Measurements from ENCODE around the gene DAZAP1.

DAZAP1 gene

GRCh38 chr19:1384085-1384462, 23.3 kb upstream of the DAZAP1 start:
- Histone ChIP-seq H2BK5ac (ENCODE audit: low read depth, low read length, poor library complexity, severe bottlenecking) (no peak overlapping the region), H2BK15ac (ENCODE audit: low read depth, poor library complexity, severe bottlenecking) (peak overlapping the region; percentile 68), H2AK5ac (ENCODE audit: low read length, severe bottlenecking) (no peak overlapping the region), H3K4me1 (ENCODE audit: control insufficient read depth, insufficient read depth, low read depth, low read length) (peaks cover 6% of the 10 kb centered on the region), H3K23ac (ENCODE audit: low read length in 2 of 2) (no peak overlapping the region), H3K4me2 (ENCODE audit: low read length, poor library complexity, severe bottlenecking) (peak overlapping the region; percentile 61), H2BK120ac (ENCODE audit: low read depth, low read length) (peak overlapping the region; percentile 11), H3K4ac (ENCODE audit: low read depth in 1 of 2, low read length in 2 of 2) (peak overlapping the region; percentile 51 to 67), H3K79me1 (replicated peaks; ENCODE audit: low read length, poor library complexity, severe bottlenecking) (peaks cover 33% of the 10 kb centered on the region), H3K18ac (ENCODE audit: low read depth in 1 of 2, low read length in 2 of 2) (peak overlapping the region; percentile 61 to 79), H3K36me3 (ENCODE audit: control insufficient read depth in 1 of 2, insufficient read depth in 2 of 2, low read depth in 1 of 2, low read length in 2 of 2) (peaks cover 9 to 34% of the 10 kb centered on the region in 2 experiments), H3K9ac (ENCODE audit: low read length) (peak overlapping the region; percentile 96), H2AFZ (ENCODE audit: low read depth, low read length) (peak overlapping the region; percentile 30), H4K8ac (ENCODE audit: low read length) (peak overlapping the region; percentile 78), H3K14ac (ENCODE audit: low read length in 2 of 2) (peak overlapping the region in 1 of 2 experiments; percentile 77), H4K91ac (ENCODE audit: low read length) (peak overlapping the region; percentile 57), H3K27me3 (ENCODE audit: control insufficient read depth in 1 of 2, insufficient read depth in 1 of 2, low read length in 2 of 2) (no peaks in the 10 kb centered on the region), H2BK12ac (ENCODE audit: low read length in 2 of 2) (no peak overlapping the region), H3K27ac (ENCODE audit: low read length, poor library complexity, severe bottlenecking) (no peak overlapping the region), H3K4me3 (ENCODE audit: insufficient read depth in 1 of 2, low read depth in 1 of 2, low read length in 2 of 2) (peak overlapping the region; percentile 86 to 96), H3K9me3 (ENCODE audit: control insufficient read depth, low read length) (no peaks in the 10 kb centered on the region)
- no peak for DNase-seq
- WGBS = 1% methylated on average over 22 of the region's 23 CpGs

- Histone ChIP-seq H2AFZ (ENCODE audit: low read depth, low read length) (no peak overlapping the region), H3K27ac (ENCODE audit: low read length, poor library complexity, severe bottlenecking) (no peak overlapping the region), H3K9me3 (ENCODE audit: control insufficient read depth, low read length) (no peaks in the 10 kb centered on the region), H4K91ac (ENCODE audit: low read length) (no peak overlapping the region), H3K79me1 (replicated peaks; ENCODE audit: low read length, poor library complexity, severe bottlenecking) (peaks cover 31% of the 10 kb centered on the region), H3K4me2 (ENCODE audit: low read length, poor library complexity, severe bottlenecking) (peak overlapping the region; percentile 61), H2BK5ac (ENCODE audit: low read depth, low read length, poor library complexity, severe bottlenecking) (no peak overlapping the region), H3K4ac (ENCODE audit: low read depth in 1 of 2, low read length in 2 of 2) (no peak overlapping the region), H3K23ac (ENCODE audit: low read length in 2 of 2) (no peak overlapping the region), H2AK5ac (ENCODE audit: low read length, severe bottlenecking) (no peak overlapping the region), H4K8ac (ENCODE audit: low read length) (no peak overlapping the region), H3K18ac (ENCODE audit: low read depth in 1 of 2, low read length in 2 of 2) (no peak overlapping the region), H2BK120ac (ENCODE audit: low read depth, low read length) (no peak overlapping the region), H3K27me3 (ENCODE audit: control insufficient read depth in 1 of 2, insufficient read depth in 1 of 2, low read length in 2 of 2) (no peaks in the 10 kb centered on the region), H3K4me3 (ENCODE audit: insufficient read depth in 1 of 2, low read depth in 1 of 2, low read length in 2 of 2) (peak overlapping the region; percentile 86 to 96), H3K14ac (ENCODE audit: low read length in 2 of 2) (no peak overlapping the region), H3K9ac (ENCODE audit: low read length) (peak overlapping the region; percentile 96), H2BK12ac (ENCODE audit: low read length in 2 of 2) (no peak overlapping the region), H3K36me3 (ENCODE audit: control insufficient read depth in 1 of 2, insufficient read depth in 2 of 2, low read depth in 1 of 2, low read length in 2 of 2) (peaks cover 14 to 34% of the 10 kb centered on the region in 2 experiments), H2BK15ac (ENCODE audit: low read depth, poor library complexity, severe bottlenecking) (no peak overlapping the region), H3K4me1 (ENCODE audit: control insufficient read depth, insufficient read depth, low read depth, low read length) (peaks cover 6% of the 10 kb centered on the region)
- peak; percentile 26 for DNase-seq
- 58% methylated on average over 17 of the region's 17 CpGs for WGBS
These were observed 22.8 kb upstream of the DAZAP1 start for GRCh38 chr19:1384478-1385110.

- Histone ChIP-seq H4K91ac (ENCODE audit: low read length) (no peak overlapping the region), H2AFZ (ENCODE audit: low read depth, low read length) (no peak overlapping the region), H3K27ac (ENCODE audit: low read length, poor library complexity, severe bottlenecking) (no peak overlapping the region), H3K9ac (ENCODE audit: low read length) (no peak overlapping the region), H3K23ac (ENCODE audit: low read length in 2 of 2) (no peak overlapping the region), H4K8ac (ENCODE audit: low read length) (no peak overlapping the region), H3K9me3 (ENCODE audit: control insufficient read depth, low read length) (no peaks in the 10 kb centered on the region), H3K36me3 (ENCODE audit: control insufficient read depth in 1 of 2, insufficient read depth in 2 of 2, low read depth in 1 of 2, low read length in 2 of 2) (peaks cover 16 to 43% of the 10 kb centered on the region in 2 experiments), H2BK12ac (ENCODE audit: low read length in 2 of 2) (no peak overlapping the region), H3K14ac (ENCODE audit: low read length in 2 of 2) (no peak overlapping the region), H3K18ac (ENCODE audit: low read depth in 1 of 2, low read length in 2 of 2) (no peak overlapping the region), H2BK5ac (ENCODE audit: low read depth, low read length, poor library complexity, severe bottlenecking) (no peak overlapping the region), H3K79me1 (replicated peaks; ENCODE audit: low read length, poor library complexity, severe bottlenecking) (peaks cover 38% of the 10 kb centered on the region), H2BK15ac (ENCODE audit: low read depth, poor library complexity, severe bottlenecking) (no peak overlapping the region), H2BK120ac (ENCODE audit: low read depth, low read length) (no peak overlapping the region), H3K4me2 (ENCODE audit: low read length, poor library complexity, severe bottlenecking) (no peak overlapping the region), H3K4me3 (ENCODE audit: insufficient read depth in 1 of 2, low read depth in 1 of 2, low read length in 2 of 2) (no peak overlapping the region), H2AK5ac (ENCODE audit: low read length, severe bottlenecking) (no peak overlapping the region), H3K4ac (ENCODE audit: low read depth in 1 of 2, low read length in 2 of 2) (no peak overlapping the region), H3K27me3 (ENCODE audit: control insufficient read depth in 1 of 2, insufficient read depth in 1 of 2, low read length in 2 of 2) (no peaks in the 10 kb centered on the region), H3K4me1 (ENCODE audit: control insufficient read depth, insufficient read depth, low read depth, low read length) (peaks cover 6% of the 10 kb centered on the region)
- WGBS = 92% methylated on average over 2 of the region's 3 CpGs
- DNase-seq = no peak
These were observed 21.6 kb upstream of the DAZAP1 start for GRCh38 chr19:1385816-1386215.

GRCh38 chr19:1386945-1387683, 20.3 kb upstream of the DAZAP1 start:
- no peak overlapping the region for H3K4me2 ChIP-seq (ENCODE audit: low read length, poor library complexity, severe bottlenecking)
- no peak overlapping the region for H3K9ac ChIP-seq (ENCODE audit: low read length)
- no peak overlapping the region for H3K18ac ChIP-seq (ENCODE audit: low read depth in 1 of 2, low read length in 2 of 2)
- H3K23ac ChIP-seq (ENCODE audit: low read length in 2 of 2) = no peak overlapping the region
- H2AFZ ChIP-seq (ENCODE audit: low read depth, low read length) = no peak overlapping the region
- no peaks in the 10 kb centered on the region for H3K27me3 ChIP-seq (ENCODE audit: control insufficient read depth in 1 of 2, insufficient read depth in 1 of 2, low read length in 2 of 2)
- peaks cover 6% of the 10 kb centered on the region for H3K4me1 ChIP-seq (ENCODE audit: control insufficient read depth, insufficient read depth, low read depth, low read length)
- DNase-seq = no peak
- H4K91ac ChIP-seq (ENCODE audit: low read length) = no peak overlapping the region
- H3K36me3 ChIP-seq (ENCODE audit: control insufficient read depth in 1 of 2, insufficient read depth in 2 of 2, low read depth in 1 of 2, low read length in 2 of 2) = peaks cover 23 to 49% of the 10 kb centered on the region in 2 experiments
- H3K4ac ChIP-seq (ENCODE audit: low read depth in 1 of 2, low read length in 2 of 2) = no peak overlapping the region
- 97% methylated on average over 39 of the region's 39 CpGs for WGBS
- no peak overlapping the region for H3K4me3 ChIP-seq (ENCODE audit: insufficient read depth in 1 of 2, low read depth in 1 of 2, low read length in 2 of 2)
- H2BK5ac ChIP-seq (ENCODE audit: low read depth, low read length, poor library complexity, severe bottlenecking) = no peak overlapping the region
- peaks cover 38% of the 10 kb centered on the region for H3K79me1 ChIP-seq (replicated peaks; ENCODE audit: low read length, poor library complexity, severe bottlenecking)
- H2BK120ac ChIP-seq (ENCODE audit: low read depth, low read length) = no peak overlapping the region
- no peak overlapping the region for H3K14ac ChIP-seq (ENCODE audit: low read length in 2 of 2)
- H3K9me3 ChIP-seq (ENCODE audit: control insufficient read depth, low read length) = no peaks in the 10 kb centered on the region
- no peak overlapping the region for H2AK5ac ChIP-seq (ENCODE audit: low read length, severe bottlenecking)
- no peak overlapping the region for H3K27ac ChIP-seq (ENCODE audit: low read length, poor library complexity, severe bottlenecking)
- no peak overlapping the region for H2BK12ac ChIP-seq (ENCODE audit: low read length in 2 of 2)
- peak overlapping the region; percentile 32 for H4K8ac ChIP-seq (ENCODE audit: low read length)
- no peak overlapping the region for H2BK15ac ChIP-seq (ENCODE audit: low read depth, poor library complexity, severe bottlenecking)
